Right kidney (tissue), 1 donor: Measurements from ENCODE around the gene KCND3.

Experiments
- DNase-seq: peaks from one replicate; pipeline ENCODE4 v3.0.0-alpha.2; 2016

Gene KCND3

DNA sequence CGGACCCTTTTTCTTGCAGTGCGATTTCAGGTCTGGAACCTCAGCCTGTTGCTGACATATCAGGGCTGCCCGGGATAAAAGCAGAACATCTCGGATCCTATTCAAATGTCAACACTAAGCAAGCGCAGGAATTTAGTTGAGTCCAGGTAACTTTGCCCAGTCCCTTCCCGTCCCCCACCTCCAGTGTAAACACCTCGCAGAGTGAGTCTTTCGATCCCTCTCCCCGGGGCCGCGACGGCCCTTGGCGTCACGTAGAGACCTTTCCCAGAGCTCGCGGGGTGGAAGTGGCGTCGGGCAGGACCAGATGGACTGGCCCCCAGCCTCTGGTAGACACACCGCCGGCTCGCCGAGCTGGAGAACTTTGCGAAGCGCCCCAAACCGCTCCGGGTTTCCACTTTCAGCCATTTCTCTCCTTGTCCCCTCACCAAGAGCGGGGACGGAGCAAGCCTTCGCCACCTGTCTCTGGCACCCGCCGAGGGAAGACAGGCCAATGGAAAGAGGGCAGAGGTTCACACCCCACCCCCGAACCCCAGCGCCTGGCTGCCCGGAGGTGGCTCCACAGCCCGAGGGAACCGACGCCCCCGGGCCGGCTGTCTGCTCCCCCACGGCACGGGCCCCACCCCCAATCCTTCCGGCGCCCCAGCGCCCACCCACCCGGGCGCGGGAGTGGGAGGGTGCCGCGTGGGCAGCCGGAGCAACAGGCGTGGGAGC is 570 bp downstream of the KCND3 start:
- DNase-seq, result peak; percentile 54

DNA sequence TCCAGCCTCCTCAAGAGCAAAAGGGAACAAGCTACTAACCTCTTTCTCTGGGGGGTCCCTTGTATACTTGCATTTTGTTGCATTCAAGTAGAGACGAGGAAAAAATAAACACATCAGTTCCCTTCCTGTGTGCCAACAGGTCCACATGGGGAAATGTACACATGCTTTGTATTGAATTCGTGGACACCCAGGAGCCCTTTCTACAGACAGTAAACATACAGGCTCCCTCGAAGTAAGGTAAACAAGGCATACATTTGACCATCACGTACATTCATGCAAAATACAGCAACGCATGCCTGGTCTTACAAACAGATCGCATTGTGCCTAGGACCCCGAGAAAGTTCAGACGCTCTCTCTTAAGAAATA is 1.1 kb downstream of the KCND3 start:
- no peak for DNase-seq

DNA sequence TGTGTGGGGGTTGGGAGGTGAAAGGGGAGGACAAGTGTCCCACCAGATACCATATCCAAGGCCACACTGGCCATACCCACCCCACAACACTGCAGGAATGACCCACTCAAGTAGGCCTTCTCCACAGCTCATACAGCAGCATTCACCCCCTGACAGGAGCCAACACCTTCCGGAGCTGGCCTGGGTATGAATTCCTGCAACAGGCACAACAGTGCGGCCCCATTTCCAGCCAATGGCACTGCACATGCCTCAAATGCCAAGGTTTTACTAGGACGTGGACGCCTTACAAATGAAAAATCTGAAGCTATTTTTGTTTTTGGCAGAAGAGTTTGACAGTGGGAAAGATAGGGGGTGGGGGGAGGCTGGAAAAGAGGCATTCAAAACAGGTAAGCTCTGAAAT is 2.0 kb downstream of the KCND3 start:
- DNase-seq, result no peak

GRCh38 chr1:111983500-111983899 is 6.0 kb downstream of the KCND3 start:
- DNase-seq, result no peak

DNA sequence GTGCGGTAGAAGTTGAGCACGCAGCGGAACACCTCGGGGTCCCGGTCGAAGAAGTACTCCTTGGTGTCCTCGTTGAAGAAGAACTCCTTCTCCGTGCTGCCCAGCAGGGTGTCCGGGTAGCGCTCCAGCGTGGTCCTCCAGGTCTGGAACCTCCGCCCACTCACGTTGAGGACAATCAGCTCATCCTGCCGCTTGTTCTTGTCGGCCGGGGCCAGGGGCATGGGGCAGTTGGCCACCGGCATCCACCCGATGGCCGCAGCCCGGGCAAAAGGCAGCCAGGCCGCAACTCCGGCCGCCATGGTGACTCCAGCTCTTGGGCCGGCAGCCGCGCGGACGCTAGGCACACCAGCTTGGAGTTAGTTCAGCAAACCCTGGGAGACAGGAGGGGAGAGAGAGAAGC is 7.0 kb downstream of the KCND3 start:
- no peak for DNase-seq

DNA sequence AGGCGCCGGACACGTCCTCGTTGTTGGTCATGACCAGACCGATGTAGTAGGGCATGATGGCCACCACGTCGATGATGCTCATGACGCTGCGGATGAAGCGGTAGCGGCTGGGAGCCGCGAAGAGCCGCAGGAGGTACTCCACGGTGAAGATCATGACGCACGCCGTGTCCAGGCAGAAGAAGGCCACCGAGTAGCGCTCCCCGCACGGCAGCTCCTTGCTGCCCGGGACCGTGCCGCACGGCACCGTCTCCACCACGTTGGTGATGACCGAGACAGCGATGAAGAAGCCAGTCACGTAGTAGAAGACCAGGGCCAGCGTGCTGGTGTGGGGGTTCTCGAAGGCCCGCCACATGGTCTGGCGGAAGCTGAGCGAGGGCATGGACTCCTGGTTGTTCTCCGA is 7.6 kb downstream of the KCND3 start:
- no peak for DNase-seq

- DNase-seq, result no peak
Observed at GRCh38 chr1:111981090-111981489, 8.4 kb downstream of the KCND3 start.

GRCh38 chr1:111980686-111981085 is 8.8 kb downstream of the KCND3 start:
- DNase-seq, result no peak

GRCh38 chr1:111978695-111979094 is 10.8 kb downstream of the KCND3 start:
- DNase-seq, result no peak

- DNase-seq, result no peak
Observed at GRCh38 chr1:111977378-111977777, 12.1 kb downstream of the KCND3 start.

DNA sequence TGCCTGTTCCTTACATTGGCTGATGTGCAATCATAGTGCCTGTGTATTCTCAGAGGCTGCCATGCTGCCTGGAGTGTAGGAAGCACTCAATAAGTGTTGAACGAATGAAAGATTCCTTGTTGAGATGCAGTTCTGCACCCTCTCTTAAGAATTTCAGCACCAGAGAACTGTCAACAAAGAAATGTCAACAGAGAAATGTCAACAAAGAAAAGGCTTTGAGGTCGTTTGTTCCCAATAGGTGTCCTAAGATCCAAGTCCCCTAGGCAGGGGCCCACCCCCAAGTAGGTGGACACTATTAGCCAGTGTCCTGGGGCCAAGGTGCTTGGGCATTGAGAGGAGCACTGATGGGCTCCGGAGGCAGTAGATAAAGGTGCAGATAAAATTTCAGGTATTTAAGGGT is 12.6 kb downstream of the KCND3 start:
- no peak for DNase-seq

DNA sequence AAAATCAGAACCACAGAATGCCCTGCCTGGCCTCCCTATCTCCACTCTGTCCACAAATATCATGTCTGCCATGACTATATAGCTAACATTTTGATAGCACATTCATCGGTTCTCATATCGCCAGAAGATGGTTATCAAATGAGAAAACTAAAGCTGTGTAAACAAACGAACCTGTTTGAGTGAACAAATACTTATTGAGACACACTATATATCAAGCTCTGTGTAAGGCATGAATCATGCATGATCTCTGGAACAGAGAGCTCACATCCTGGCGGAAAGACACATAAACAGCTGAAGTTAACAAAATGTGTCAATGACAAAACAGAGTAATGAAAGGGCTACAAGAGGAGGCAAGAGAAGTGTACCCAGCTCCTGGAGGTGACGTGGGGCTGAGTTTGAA is 13.1 kb downstream of the KCND3 start:
- DNase-seq, result no peak

DNA sequence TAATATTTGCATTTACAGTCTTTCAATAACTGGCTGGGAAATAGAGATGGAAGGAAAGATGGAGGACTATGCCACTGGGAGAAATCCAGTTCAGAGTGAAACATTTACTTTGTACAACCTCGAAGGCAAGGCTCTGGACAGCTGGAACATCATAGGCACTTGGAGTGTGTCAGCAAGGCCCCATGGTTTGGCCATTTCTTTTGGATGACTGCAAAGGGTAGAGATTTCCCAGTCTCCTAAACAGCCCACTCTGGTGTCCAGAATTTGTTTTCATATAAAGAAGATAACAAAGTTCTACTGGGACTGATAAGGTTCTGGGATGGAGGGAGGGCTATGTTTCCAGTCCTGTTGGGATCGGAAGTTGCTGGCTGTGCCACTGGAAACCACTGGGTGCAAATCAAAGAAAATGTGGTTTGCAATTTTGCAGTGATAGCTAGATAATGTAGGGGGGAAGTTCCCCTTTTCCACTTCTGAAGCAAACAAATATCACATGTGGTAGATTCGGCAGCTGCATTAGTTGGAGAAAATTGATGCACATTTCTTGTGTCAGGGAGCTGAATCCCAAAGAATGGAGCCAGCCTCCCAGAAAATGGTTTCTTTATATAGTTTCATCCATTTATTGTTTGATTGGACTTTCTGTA is 16.2 kb downstream of the KCND3 start:
- DNase-seq, result no peak

- no peak for DNase-seq
Observed at GRCh38 chr1:111971396-111971795, 18.1 kb downstream of the KCND3 start.

GRCh38 chr1:111968511-111968910 is 21.0 kb downstream of the KCND3 start:
- no peak for DNase-seq

DNA sequence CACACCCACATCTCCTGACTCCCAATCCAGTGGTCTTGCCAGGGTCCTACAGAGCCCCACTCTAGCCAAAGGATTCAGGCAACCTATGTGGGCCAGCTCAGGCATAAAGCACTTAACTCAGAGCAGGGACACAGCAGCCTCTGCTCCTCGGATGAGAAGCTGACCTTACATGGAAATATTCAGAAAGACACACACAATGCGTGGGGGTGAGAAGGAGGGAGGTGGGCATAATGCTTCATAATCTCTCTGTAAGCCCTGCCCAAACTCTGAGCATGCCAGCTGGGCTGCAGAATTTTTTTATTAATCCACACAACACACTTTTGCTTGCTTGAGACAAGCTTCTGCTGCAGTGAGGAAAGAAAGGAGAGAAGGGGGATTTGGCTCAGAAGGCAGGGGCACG is 21.6 kb downstream of the KCND3 start:
- no peak for DNase-seq

DNA sequence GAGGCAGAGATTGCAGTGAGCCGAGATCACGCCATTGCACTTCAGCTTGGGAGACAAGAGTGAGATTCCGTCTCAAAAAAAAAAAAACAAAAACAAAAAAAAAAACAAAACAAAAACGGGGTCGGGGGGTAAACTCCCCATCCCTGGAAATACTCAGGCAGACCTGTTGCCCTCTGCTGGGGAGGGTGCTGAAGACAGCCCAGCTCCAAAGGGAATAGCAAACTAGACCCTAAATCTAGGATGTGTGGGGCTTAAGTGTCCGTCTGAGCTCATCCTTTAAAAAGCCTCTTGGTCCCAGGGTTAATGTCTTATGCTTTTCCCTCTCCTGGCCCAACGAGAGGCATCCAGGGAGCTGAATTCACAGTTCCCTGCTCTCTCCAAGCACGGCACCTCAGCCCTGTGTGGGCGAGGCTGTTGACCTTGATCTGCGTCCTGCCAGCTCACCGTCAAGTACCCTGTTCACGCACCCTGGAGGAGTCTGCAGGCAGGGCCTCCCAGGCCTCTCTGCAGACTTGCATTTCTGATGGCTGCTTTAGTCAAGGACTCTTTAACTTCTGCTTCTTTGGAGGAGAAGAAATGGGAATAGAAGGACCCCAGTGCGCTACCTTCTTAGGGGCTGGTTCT is 22.3 kb downstream of the KCND3 start:
- DNase-seq, result no peak

- DNase-seq, result peak; percentile 15
Observed at GRCh38 chr1:111965781-111966443, 23.6 kb downstream of the KCND3 start.

GRCh38 chr1:111963985-111964738 is 25.3 kb downstream of the KCND3 start:
- DNase-seq, result no peak

GRCh38 chr1:111961773-111962565 is 27.5 kb downstream of the KCND3 start:
- DNase-seq, result no peak

DNA sequence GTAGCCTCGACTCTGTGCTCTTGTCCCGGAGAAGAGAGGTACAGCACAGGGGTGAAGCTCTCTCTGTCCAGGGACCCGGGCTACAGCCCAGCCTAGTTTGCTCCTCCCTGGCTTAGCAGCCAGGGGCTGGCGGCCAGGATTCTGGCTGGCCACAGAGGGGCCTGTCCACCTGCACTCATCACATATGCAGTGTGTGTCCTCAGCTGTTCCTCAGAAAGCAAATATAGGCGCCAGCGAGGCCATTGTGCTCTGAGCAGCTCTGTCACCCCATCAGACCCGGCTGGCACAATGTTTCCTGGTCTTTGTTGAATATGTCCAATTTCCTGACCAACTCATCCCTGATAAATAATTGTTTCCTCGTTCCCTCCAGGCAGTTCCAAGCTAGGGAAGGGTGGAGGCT is 28.5 kb downstream of the KCND3 start:
- no peak for DNase-seq

GRCh38 chr1:111959436-111959835 is 30.0 kb downstream of the KCND3 start:
- DNase-seq, result no peak
